GM12864 (cell line): ENCODE results near the gene PLEKHG2.

Source experiments
- DNase-seq: peaks from one replicate; pipeline ENCODE4 v3.0.0-alpha.2; 2011; ENCODE audit warnings: low read depth
- H3K4me3 ChIP-seq: 2 replicates; pipeline ENCODE4 v1.5.1; 2011; ENCODE audit warnings: mild to moderate bottlenecking, low read depth, low read length, control low read depth
- CTCF ChIP-seq: IDR thresholded peaks from 2 replicates; pipeline ENCODE4 v1.5.1; 2011; ENCODE audit warnings: low read depth, mild to moderate bottlenecking, moderate library complexity, low read length, control low read depth, inconsistent platforms; ENCODE audit errors: missing control alignments

The PLEKHG2 gene

GRCh38 chr19:39380521-39381502 is 31.7 kb upstream of the PLEKHG2 start:
- H3K4me3 ChIP-seq = no peak overlapping the region
- DNase-seq = no peak
- TF ChIP-seq CTCF = no peak

GRCh38 chr19:39381910-39382611 is 30.4 kb upstream of the PLEKHG2 start:
- no peak for DNase-seq
- H3K4me3 ChIP-seq = no peak overlapping the region
- no peak for TF ChIP-seq CTCF

DNA sequence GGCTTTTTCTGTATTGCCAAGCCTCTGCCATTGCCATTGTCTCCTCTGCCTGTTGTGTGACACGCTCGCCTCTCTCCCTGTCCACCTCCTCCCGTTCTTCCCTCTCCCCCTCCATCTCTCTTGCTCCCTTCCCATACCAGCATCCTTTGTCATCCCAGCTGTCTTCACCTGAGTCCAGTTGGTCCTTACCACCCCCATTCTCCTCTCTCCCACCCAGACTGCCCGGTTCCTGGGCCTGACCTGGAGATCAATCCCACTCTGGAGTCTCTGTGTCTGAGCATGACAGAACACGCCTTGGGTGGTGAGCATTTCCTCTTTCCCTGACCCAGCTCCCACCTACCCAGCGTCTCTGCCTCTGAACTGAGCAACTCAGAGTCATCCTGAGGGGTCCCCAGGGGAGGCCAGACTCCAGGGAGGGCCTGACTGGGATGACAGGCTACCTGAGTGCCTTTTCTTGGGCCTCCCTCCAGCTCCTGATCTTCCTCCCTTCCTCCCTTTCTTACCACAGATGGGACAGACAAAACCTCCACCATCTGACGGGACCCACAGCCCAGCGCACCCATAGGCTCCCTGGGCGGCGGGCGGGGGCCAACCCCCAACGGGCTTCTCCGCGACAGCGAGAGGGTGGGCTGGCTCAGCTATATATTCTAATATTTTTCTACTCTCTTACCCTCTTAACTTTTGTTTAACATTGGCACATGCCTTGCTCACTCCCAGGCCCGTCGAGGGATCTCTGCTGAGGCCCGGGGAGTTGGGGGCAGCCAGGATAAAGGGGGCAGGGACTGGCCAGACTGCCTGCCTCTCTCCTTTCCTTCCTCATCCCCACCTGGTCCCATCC is 29.3 kb upstream of the PLEKHG2 start:
- DNase-seq = no peak
- H3K4me3 ChIP-seq = no peak overlapping the region
- TF ChIP-seq CTCF = no peak

DNA sequence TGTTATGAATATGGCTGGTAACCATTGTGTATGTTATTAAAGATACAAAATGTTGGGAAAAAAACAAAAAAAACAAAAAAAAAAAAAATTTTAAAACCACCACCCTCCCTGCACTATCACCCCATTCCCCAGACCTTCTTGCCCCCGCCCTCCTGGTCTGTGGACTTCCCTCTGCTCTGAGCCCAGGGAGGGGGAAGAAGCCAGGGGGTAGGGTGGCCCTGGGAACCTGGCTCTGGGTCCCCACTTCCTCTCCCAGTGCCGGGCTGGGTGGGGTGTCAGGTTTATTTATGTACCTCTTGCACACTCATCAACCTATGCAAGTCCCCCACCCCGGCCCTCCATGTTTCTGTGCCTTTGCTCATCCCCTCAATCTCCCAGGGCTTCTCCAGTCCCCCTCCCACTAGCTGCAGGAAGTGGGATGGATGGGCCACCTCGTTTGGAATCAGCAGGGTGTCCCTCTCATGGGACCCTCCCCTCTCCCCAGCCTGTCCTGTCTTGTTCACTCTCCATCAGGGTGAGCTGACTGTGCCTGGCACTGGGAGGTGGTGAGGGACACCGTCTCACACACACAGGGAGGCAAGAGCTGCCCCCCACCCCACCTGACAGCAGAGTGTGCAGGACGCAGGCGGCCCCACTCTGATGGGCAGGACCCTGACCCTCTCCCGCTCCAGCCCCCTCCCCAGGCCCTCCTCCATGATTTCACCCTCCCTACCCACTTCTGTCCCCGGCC is 27.5 kb upstream of the PLEKHG2 start:
- no peak for DNase-seq
- H3K4me3 ChIP-seq = no peak overlapping the region
- TF ChIP-seq CTCF = no peak

DNA sequence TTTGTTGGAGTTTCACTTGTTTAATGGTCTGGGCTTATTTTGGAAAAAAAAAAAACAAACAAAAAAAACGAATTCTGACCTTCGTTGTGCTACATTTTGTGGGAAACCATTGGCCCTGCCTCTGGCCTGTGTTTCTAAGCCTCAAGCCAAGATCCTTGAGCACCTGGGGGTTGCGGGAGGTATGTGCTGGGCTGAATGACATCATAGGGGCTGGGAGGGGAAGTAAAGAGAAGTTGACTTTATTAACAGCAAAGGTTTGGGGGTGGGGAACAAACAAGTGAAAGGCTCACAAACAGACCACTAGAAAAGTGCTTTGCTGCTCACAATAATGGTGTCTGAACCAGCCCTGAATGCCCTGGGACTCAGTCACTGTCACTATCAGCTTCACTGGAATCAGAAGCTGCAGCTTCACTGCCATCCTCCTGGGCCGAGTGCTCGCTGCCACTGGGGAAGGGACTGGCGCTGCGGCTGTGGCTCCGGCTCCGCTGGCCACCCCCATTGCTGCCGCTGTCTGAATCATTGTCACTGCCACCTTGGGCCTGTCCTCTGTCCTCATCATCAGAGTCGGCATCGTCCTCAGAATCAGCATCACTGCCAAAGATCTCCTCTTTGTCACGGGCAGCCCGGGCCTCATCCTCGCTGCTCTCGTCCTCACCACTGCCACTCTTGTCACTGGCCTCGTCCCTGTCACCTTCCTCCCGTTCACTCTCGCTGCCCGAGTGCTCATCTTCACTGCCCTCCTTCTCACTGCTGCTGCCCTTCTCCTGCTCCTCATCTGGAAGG is 26.6 kb upstream of the PLEKHG2 start:
- no peak overlapping the region for H3K4me3 ChIP-seq
- no peak for DNase-seq
- no peak for TF ChIP-seq CTCF
